ENCODE measurements around the gene UBE2O.
A peak's percentile ranks its signal among the peaks of the same experiment; 100 is the strongest.

Gene UBE2O

DNA sequence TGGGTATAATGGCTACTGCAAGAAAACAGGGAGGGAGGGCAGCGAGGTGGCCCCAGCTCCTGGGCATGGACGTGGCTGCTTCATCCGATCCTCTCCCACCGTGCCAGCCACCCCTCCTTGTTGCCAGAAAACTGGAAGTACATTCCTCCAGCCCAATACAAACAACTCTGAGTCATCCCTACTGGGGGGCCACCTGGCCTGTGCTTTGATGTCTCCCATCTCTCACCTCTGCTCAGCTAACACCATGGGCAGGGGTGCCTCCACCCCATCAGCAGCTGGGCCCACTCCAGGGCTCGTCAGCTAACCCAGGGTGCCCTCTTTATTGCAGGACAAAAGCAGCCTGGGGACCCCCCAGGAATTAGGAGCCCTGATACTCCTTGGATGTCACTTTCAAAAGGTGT, 46.3 kb upstream of the UBE2O start (continued):
- TF ChIP-seq KLF8 (tag by site-specific recombination; IDR thresholded peaks at IDR 0.05) = 0 out of 2 replicates have a peak, but pooled peaks have one; percentile 16
- no peak for TF ChIP-seq ZNF747 (tag by site-specific recombination; IDR thresholded peaks at IDR 0.05)
- TF ChIP-seq, protein P1, sequence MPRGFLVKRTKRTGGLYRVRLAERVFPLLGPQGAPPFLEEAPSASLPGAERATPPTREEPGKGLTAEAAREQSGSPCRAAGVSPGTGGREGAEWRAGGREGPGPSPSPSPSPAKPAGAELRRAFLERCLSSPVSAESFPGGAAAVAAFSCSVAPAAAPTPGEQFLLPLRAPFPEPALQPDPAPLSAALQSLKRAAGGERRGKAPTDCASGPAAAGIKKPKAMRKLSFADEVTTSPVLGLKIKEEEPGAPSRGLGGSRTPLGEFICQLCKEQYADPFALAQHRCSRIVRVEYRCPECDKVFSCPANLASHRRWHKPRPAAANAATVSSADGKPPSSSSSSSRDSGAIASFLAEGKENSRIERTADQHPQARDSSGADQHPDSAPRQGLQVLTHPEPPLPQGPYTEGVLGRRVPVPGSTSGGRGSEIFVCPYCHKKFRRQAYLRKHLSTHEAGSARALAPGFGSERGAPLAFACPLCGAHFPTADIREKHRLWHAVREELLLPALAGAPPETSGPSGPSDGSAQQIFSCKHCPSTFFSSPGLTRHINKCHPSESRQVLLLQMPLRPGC (tag by site-specific recombination; IDR thresholded peaks at IDR 0.05) = 0 out of 2 replicates have a peak, but pooled peaks have one; percentile 37
- no peak for TF ChIP-seq ZNF391 (tag by site-specific recombination; IDR thresholded peaks at IDR 0.05; ENCODE audit: borderline replicate concordance, low read depth)
- TF ChIP-seq ZNF23 (tag by site-specific recombination; IDR thresholded peaks at IDR 0.05; ENCODE audit: borderline replicate concordance) = no peak
- TF ChIP-seq, protein P2, sequence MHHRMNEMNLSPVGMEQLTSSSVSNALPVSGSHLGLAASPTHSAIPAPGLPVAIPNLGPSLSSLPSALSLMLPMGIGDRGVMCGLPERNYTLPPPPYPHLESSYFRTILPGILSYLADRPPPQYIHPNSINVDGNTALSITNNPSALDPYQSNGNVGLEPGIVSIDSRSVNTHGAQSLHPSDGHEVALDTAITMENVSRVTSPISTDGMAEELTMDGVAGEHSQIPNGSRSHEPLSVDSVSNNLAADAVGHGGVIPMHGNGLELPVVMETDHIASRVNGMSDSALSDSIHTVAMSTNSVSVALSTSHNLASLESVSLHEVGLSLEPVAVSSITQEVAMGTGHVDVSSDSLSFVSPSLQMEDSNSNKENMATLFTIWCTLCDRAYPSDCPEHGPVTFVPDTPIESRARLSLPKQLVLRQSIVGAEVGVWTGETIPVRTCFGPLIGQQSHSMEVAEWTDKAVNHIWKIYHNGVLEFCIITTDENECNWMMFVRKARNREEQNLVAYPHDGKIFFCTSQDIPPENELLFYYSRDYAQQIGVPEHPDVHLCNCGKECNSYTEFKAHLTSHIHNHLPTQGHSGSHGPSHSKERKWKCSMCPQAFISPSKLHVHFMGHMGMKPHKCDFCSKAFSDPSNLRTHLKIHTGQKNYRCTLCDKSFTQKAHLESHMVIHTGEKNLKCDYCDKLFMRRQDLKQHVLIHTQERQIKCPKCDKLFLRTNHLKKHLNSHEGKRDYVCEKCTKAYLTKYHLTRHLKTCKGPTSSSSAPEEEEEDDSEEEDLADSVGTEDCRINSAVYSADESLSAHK (tag by site-specific recombination; IDR thresholded peaks at IDR 0.05) = no peak
- no peak for TF ChIP-seq ZNF701 (tag by site-specific recombination; IDR thresholded peaks at IDR 0.05)
- TF ChIP-seq ZNF223 (tag by site-specific recombination; IDR thresholded peaks at IDR 0.05) = no peak
- TF ChIP-seq ZNF214 (tag by site-specific recombination; IDR thresholded peaks at IDR 0.05; ENCODE audit: borderline replicate concordance) = no peak
- TF ChIP-seq, protein P3, sequence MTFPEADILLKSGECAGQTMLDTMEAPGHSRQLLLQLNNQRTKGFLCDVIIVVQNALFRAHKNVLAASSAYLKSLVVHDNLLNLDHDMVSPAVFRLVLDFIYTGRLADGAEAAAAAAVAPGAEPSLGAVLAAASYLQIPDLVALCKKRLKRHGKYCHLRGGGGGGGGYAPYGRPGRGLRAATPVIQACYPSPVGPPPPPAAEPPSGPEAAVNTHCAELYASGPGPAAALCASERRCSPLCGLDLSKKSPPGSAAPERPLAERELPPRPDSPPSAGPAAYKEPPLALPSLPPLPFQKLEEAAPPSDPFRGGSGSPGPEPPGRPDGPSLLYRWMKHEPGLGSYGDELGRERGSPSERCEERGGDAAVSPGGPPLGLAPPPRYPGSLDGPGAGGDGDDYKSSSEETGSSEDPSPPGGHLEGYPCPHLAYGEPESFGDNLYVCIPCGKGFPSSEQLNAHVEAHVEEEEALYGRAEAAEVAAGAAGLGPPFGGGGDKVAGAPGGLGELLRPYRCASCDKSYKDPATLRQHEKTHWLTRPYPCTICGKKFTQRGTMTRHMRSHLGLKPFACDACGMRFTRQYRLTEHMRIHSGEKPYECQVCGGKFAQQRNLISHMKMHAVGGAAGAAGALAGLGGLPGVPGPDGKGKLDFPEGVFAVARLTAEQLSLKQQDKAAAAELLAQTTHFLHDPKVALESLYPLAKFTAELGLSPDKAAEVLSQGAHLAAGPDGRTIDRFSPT (tag by site-specific recombination; IDR thresholded peaks at IDR 0.05) = peak; percentile 11; the same call in 1 of the 2 replicates
- no peak for TF ChIP-seq ZNF555 (tag by site-specific recombination; conservative IDR thresholded peaks at IDR 0.05)
- TF ChIP-seq ZNF777 (tag by site-specific recombination; IDR thresholded peaks at IDR 0.05; ENCODE audit: borderline replicate concordance) = no peak
- peak; percentile 30; the same call in 1 of the 2 replicates for TF ChIP-seq OSR2 (tag by site-specific recombination; IDR thresholded peaks at IDR 0.05)
- TF ChIP-seq SCRT1 (tag by site-specific recombination; IDR thresholded peaks at IDR 0.05; ENCODE audit: borderline replicate concordance) = no peak
- no peak for TF ChIP-seq ZNF404 (tag by site-specific recombination; IDR thresholded peaks at IDR 0.05)
- TF ChIP-seq ZNF146 (tag by site-specific recombination; IDR thresholded peaks at IDR 0.05) = no peak
- TF ChIP-seq, protein P4, sequence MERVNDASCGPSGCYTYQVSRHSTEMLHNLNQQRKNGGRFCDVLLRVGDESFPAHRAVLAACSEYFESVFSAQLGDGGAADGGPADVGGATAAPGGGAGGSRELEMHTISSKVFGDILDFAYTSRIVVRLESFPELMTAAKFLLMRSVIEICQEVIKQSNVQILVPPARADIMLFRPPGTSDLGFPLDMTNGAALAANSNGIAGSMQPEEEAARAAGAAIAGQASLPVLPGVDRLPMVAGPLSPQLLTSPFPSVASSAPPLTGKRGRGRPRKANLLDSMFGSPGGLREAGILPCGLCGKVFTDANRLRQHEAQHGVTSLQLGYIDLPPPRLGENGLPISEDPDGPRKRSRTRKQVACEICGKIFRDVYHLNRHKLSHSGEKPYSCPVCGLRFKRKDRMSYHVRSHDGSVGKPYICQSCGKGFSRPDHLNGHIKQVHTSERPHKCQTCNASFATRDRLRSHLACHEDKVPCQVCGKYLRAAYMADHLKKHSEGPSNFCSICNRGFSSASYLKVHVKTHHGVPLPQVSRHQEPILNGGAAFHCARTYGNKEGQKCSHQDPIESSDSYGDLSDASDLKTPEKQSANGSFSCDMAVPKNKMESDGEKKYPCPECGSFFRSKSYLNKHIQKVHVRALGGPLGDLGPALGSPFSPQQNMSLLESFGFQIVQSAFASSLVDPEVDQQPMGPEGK (tag by site-specific recombination; IDR thresholded peaks at IDR 0.05) = peak; percentile 95
- TF ChIP-seq, protein P5, sequence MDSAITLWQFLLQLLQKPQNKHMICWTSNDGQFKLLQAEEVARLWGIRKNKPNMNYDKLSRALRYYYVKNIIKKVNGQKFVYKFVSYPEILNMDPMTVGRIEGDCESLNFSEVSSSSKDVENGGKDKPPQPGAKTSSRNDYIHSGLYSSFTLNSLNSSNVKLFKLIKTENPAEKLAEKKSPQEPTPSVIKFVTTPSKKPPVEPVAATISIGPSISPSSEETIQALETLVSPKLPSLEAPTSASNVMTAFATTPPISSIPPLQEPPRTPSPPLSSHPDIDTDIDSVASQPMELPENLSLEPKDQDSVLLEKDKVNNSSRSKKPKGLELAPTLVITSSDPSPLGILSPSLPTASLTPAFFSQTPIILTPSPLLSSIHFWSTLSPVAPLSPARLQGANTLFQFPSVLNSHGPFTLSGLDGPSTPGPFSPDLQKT (IDR thresholded peaks at IDR 0.05; ENCODE audit: borderline replicate concordance, low read depth, low read length) = no peak
- TF ChIP-seq ZBTB21 (tag by site-specific recombination; IDR thresholded peaks at IDR 0.05) = no peak
- no peak for TF ChIP-seq MZF1 (tag by site-specific recombination; IDR thresholded peaks at IDR 0.05; ENCODE audit: borderline replicate concordance)
- TF ChIP-seq, protein P6, sequence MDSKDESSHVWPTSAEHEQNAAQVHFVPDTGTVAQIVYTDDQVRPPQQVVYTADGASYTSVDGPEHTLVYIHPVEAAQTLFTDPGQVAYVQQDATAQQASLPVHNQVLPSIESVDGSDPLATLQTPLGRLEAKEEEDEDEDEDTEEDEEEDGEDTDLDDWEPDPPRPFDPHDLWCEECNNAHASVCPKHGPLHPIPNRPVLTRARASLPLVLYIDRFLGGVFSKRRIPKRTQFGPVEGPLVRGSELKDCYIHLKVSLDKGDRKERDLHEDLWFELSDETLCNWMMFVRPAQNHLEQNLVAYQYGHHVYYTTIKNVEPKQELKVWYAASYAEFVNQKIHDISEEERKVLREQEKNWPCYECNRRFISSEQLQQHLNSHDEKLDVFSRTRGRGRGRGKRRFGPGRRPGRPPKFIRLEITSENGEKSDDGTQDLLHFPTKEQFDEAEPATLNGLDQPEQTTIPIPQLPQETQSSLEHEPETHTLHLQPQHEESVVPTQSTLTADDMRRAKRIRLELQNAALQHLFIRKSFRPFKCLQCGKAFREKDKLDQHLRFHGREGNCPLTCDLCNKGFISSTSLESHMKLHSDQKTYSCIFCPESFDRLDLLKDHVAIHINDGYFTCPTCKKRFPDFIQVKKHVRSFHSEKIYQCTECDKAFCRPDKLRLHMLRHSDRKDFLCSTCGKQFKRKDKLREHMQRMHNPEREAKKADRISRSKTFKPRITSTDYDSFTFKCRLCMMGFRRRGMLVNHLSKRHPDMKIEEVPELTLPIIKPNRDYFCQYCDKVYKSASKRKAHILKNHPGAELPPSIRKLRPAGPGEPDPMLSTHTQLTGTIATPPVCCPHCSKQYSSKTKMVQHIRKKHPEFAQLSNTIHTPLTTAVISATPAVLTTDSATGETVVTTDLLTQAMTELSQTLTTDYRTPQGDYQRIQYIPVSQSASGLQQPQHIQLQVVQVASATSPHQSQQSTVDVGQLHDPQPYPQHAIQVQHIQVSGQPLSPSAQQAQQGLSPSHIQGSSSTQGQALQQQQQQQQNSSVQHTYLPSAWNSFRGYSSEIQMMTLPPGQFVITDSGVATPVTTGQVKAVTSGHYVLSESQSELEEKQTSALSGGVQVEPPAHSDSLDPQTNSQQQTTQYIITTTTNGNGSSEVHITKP (tag by site-specific recombination; IDR thresholded peaks at IDR 0.05) = peak; percentile 42; the same call in 1 of the 2 replicates
- TF ChIP-seq ZNF785 (tag by site-specific recombination; IDR thresholded peaks at IDR 0.05) = no peak
- TF ChIP-seq, protein P7, sequence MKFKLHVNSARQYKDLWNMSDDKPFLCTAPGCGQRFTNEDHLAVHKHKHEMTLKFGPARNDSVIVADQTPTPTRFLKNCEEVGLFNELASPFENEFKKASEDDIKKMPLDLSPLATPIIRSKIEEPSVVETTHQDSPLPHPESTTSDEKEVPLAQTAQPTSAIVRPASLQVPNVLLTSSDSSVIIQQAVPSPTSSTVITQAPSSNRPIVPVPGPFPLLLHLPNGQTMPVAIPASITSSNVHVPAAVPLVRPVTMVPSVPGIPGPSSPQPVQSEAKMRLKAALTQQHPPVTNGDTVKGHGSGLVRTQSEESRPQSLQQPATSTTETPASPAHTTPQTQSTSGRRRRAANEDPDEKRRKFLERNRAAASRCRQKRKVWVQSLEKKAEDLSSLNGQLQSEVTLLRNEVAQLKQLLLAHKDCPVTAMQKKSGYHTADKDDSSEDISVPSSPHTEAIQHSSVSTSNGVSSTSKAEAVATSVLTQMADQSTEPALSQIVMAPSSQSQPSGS (tag by site-specific recombination; IDR thresholded peaks at IDR 0.05; ENCODE audit: low read depth) = no peak
- TF ChIP-seq ZNF292 (tag by site-specific recombination; IDR thresholded peaks at IDR 0.05; ENCODE audit: borderline replicate concordance, low read depth) = no peak
